ENCODE results near the gene ABHD2. TPM values are rescaled to one million over a fixed set of nuclear protein-coding genes. Genes with fewer than 3 reads are reported as not detected.

The ABHD2 gene
- total and polyA plus RNA-seq, 2 donors (not counting 1 experiment from before 2014, with no cell fraction given): 39.5 to 84.9 TPM

GRCh38 chr15:89066280-89066679, 22.0 kb upstream of the ABHD2 start:
- TF ChIP-seq CTCF (conservative IDR thresholded peaks at IDR 0.05 in 1 of 2, IDR thresholded peaks at IDR 0.05 in 1 of 2; ENCODE audit: low read depth in 1 of 2, low read length in 2 of 2) (no peak), EZH2 (IDR thresholded peaks at IDR 0.05; ENCODE audit: low read length, missing control alignments) (no peak)
- no peaks in the 10 kb centered on the region for H3K79me2 ChIP-seq (ENCODE audit: control insufficient read depth, insufficient read depth, low read length)
- no peak overlapping the region for H3K9ac ChIP-seq (ENCODE audit: insufficient read depth, low read length)
- H3K27me3 ChIP-seq (ENCODE audit: control insufficient read depth, insufficient read depth, low read length): no peaks in the 10 kb centered on the region
- H3K36me3 ChIP-seq (ENCODE audit: control insufficient read depth, insufficient read depth, low read length): no peaks in the 10 kb centered on the region
- H3K4me1 ChIP-seq (ENCODE audit: control insufficient read depth, extremely low read depth, insufficient read depth, low read length): no peaks in the 10 kb centered on the region
- no peak overlapping the region for H3K4me2 ChIP-seq (ENCODE audit: extremely low read depth, insufficient read depth, low read length)
- no peaks in the 10 kb centered on the region for H3K9me3 ChIP-seq (ENCODE audit: control insufficient read depth, insufficient read depth, low read depth, low read length)
- no peak overlapping the region for H2AFZ ChIP-seq (ENCODE audit: low read length)
- H4K20me1 ChIP-seq (ENCODE audit: control insufficient read depth, extremely low read depth, insufficient read depth, low read length): no peaks in the 10 kb centered on the region
- no peak for DNase-seq (ENCODE audit: low read depth in 2 of 2)
- H3K4me3 ChIP-seq (replicated peaks in 1 of 4; ENCODE audit: control extremely low read depth in 1 of 4, insufficient read depth in 1 of 4, low read depth in 3 of 4, low read length in 4 of 4): no peak overlapping the region
- no peak overlapping the region for H3K27ac ChIP-seq (ENCODE audit: insufficient read depth, low read length)

- Histone ChIP-seq H3K4me1 (ENCODE audit: control insufficient read depth, extremely low read depth, insufficient read depth, low read length) (no peaks in the 10 kb centered on the region), H4K20me1 (ENCODE audit: control insufficient read depth, extremely low read depth, insufficient read depth, low read length) (no peaks in the 10 kb centered on the region), H3K4me3 (replicated peaks in 1 of 4; ENCODE audit: control extremely low read depth in 1 of 4, insufficient read depth in 1 of 4, low read depth in 3 of 4, low read length in 4 of 4) (no peak overlapping the region), H3K9me3 (ENCODE audit: control insufficient read depth, insufficient read depth, low read depth, low read length) (no peaks in the 10 kb centered on the region), H3K4me2 (ENCODE audit: extremely low read depth, insufficient read depth, low read length) (no peak overlapping the region), H3K79me2 (ENCODE audit: control insufficient read depth, insufficient read depth, low read length) (no peaks in the 10 kb centered on the region), H3K27ac (ENCODE audit: insufficient read depth, low read length) (no peak overlapping the region), H2AFZ (ENCODE audit: low read length) (no peak overlapping the region), H3K9ac (ENCODE audit: insufficient read depth, low read length) (no peak overlapping the region), H3K27me3 (ENCODE audit: control insufficient read depth, insufficient read depth, low read length) (no peaks in the 10 kb centered on the region), H3K36me3 (ENCODE audit: control insufficient read depth, insufficient read depth, low read length) (no peaks in the 10 kb centered on the region)
- DNase-seq (ENCODE audit: low read depth in 2 of 2): peak in 1 of 2 donors; percentile 86
- no peak for TF ChIP-seq EZH2 (IDR thresholded peaks at IDR 0.05; ENCODE audit: low read length, missing control alignments)
- no peak for TF ChIP-seq CTCF (conservative IDR thresholded peaks at IDR 0.05 in 1 of 2, IDR thresholded peaks at IDR 0.05 in 1 of 2; ENCODE audit: low read depth in 1 of 2, low read length in 2 of 2)
These were observed 20.5 kb upstream of the ABHD2 start for GRCh38 chr15:89067751-89068150.

GRCh38 chr15:89068325-89068784, 19.9 kb upstream of the ABHD2 start:
- Histone ChIP-seq H3K79me2 (ENCODE audit: control insufficient read depth, insufficient read depth, low read length) (no peaks in the 10 kb centered on the region), H3K27ac (ENCODE audit: insufficient read depth, low read length) (no peak overlapping the region), H3K9me3 (ENCODE audit: control insufficient read depth, insufficient read depth, low read depth, low read length) (no peaks in the 10 kb centered on the region), H3K4me1 (ENCODE audit: control insufficient read depth, extremely low read depth, insufficient read depth, low read length) (no peaks in the 10 kb centered on the region), H3K4me2 (ENCODE audit: extremely low read depth, insufficient read depth, low read length) (no peak overlapping the region), H3K4me3 (replicated peaks in 1 of 4; ENCODE audit: control extremely low read depth in 1 of 4, insufficient read depth in 1 of 4, low read depth in 3 of 4, low read length in 4 of 4) (no peak overlapping the region), H2AFZ (ENCODE audit: low read length) (no peak overlapping the region), H4K20me1 (ENCODE audit: control insufficient read depth, extremely low read depth, insufficient read depth, low read length) (no peaks in the 10 kb centered on the region), H3K36me3 (ENCODE audit: control insufficient read depth, insufficient read depth, low read length) (no peaks in the 10 kb centered on the region), H3K9ac (ENCODE audit: insufficient read depth, low read length) (no peak overlapping the region), H3K27me3 (ENCODE audit: control insufficient read depth, insufficient read depth, low read length) (no peaks in the 10 kb centered on the region)
- peak; percentile 84 to 99 for DNase-seq (ENCODE audit: low read depth in 2 of 2)
- no peak for TF ChIP-seq EZH2 (IDR thresholded peaks at IDR 0.05; ENCODE audit: low read length, missing control alignments)
- TF ChIP-seq CTCF (conservative IDR thresholded peaks at IDR 0.05 in 1 of 2, IDR thresholded peaks at IDR 0.05 in 1 of 2; ENCODE audit: low read depth in 1 of 2, low read length in 2 of 2): no peak

Data from fibroblast of lung (primary cell).